WI38 (cell line): ENCODE measurements around the gene IMMP2L.
"Not testable (repeated sequence)": the region's sequence is repeated elsewhere in the genome, so short reads cannot be mapped to it uniquely, and the experiment has no call there.

Experiments
- H3K4me3 ChIP-seq: 2 replicates; pipeline ENCODE4 v1.5.1; 2011; ENCODE audit warnings: low read depth, mild to moderate bottlenecking, control low read depth, low read length
- TF ChIP-seq, protein P1 (sequence below): IDR thresholded peaks from 2 replicates; pipeline ENCODE4 v1.5.1; 2012; ENCODE audit warnings: low read depth, mild to moderate bottlenecking, control low read depth, low read length

The IMMP2L gene

DNA sequence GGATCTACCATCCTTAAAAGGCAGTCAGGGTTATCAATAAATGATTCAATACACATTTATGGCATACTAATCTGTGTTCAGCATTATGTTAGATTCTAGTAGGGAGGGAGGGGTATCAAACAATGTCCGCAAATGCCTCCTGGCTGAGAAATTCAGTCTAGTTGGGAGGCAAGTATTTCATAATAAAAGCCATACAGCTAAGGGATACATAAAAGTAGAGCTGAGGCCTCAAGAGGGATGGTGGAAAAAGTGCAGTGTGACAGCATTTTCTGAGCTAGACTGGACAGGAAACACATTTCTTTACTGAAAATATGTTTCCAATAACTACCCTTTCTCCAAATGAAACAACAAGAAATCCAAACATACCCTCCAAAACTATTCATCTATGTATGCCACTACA is 624.1 kb downstream of the IMMP2L start:
- TF ChIP-seq, protein P1, sequence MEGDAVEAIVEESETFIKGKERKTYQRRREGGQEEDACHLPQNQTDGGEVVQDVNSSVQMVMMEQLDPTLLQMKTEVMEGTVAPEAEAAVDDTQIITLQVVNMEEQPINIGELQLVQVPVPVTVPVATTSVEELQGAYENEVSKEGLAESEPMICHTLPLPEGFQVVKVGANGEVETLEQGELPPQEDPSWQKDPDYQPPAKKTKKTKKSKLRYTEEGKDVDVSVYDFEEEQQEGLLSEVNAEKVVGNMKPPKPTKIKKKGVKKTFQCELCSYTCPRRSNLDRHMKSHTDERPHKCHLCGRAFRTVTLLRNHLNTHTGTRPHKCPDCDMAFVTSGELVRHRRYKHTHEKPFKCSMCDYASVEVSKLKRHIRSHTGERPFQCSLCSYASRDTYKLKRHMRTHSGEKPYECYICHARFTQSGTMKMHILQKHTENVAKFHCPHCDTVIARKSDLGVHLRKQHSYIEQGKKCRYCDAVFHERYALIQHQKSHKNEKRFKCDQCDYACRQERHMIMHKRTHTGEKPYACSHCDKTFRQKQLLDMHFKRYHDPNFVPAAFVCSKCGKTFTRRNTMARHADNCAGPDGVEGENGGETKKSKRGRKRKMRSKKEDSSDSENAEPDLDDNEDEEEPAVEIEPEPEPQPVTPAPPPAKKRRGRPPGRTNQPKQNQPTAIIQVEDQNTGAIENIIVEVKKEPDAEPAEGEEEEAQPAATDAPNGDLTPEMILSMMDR, result no peak
- no peak overlapping the region for H3K4me3 ChIP-seq

DNA sequence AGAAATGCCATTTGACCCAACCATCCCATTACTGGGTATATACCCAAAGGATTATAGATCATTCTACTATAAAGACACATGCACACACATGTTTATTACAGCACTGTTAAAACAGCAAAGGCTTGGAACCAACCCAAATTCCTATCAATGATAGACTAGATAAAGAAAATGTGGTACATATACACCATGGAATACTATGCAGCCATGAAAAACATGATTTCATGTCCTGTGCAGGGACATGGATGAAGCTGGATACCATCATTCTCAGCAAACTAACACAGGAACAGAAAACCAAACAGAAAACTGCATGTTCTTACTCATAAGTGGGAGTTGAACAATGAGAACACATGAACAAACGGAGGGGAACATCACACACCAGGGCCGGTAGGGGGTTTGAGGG is 625.6 kb downstream of the IMMP2L start:
- not testable (repeated sequence) for H3K4me3 ChIP-seq

DNA sequence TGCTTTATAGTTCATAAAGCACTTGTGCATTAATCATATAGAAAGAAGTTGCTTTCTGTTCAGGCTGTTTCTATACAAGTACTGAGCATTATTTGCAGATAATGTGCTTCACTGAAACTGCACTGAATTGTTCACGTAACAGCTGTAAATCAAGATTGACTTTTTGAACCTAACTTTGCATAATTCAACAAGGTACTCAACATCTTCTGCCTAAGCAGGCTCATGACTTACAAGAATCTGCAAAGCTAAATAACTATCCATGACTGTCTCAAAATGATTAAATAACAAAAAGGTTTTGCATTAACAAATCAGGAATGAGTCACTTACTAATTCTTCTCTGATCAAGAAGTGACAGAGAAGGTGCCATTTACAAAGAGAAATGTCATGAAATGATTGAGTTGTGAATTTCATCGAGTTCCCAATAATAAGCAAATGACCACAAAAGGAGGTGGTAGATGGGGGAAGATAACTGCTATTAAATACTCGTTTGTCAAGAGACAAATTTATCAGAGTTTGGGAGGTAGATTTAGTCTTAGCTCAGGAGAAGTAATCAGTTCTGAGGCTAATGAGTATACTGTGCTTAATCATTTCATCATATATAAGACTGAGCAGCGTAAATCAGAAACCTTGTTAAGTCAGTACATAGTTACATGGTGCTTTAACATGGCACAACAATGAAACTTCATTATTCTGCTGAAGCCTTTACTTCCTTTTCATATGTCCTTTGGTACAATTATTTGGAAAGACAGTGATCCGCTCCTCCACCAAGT is 632.6 kb downstream of the IMMP2L start:
- TF ChIP-seq, protein P1, result no peak
- H3K4me3 ChIP-seq, result no peak overlapping the region

DNA sequence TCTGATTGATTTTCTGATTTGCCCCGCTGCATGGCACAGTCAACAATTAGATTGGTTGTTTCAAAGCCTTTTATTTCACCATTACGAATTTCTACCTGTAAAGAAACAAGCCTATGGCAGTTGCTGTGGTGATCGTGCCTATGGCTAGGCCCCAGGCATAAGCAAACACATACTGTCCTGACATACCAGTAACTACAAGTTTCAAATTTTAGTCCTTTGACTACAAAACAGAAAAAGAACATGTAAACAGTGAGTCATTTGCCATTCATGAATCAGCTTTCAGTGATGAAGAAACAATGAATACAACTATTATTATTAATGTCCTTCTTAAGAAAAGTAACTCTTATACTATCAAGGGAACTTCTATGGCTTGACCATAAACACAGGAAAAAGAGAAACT is 639.4 kb downstream of the IMMP2L start:
- TF ChIP-seq, protein P1, result no peak

DNA sequence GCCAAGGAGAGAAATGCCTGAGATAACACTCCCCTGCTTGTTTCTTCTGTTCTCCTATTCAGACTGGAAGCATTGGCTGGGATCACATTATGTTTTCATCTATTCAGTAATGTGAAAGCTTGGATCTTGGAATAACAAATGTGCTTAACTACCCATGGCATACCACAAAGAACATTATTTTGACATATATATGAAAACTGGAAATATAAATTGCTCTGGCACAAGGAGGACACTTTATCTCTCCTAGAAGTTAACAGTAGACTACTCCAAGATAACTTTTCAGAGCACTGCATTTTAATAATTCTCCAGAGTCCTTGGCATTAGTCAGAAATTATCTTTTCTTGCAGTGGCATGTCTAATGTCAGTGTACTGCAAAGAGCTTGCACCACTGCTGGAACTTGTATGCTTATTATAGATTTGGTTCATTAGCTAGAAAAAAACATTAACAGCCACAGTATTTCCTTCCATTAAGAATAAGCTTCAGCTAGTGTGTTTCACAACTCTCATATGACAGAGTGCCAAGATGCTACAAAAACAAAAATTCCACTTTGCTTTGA is 640.6 kb downstream of the IMMP2L start:
- TF ChIP-seq, protein P1, result no peak
- no peak overlapping the region for H3K4me3 ChIP-seq

More for the DNA sequence above, 639.4 kb downstream of the IMMP2L start:
- H3K4me3 ChIP-seq, result no peak overlapping the region

DNA sequence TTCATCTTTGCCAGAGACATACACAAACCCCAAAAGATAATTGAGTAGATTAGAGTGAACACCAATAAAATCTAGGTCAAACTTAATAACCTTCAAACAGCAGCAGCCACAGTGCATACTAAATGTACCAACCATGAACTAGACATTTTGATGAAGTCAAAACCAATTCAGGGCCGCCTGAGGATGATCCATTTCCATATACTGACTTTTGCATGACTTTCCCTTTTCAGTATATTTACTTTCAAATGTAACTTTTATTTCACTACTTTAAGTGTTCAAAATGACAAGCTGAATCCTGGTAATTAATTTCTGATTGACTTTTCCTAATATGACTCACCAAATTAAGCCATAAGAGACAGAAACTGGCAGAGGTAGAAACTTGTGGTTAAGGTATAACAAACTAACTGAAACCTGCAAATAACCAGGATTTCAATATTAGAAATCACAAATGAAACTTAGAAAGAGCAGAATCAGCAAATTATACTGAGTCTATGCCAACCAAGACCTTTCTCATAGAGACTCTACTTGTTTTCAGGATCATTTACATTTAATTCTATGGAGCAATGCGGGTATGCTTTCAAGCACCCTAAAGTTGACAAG is 643.2 kb downstream of the IMMP2L start:
- TF ChIP-seq, protein P1, result no peak

DNA sequence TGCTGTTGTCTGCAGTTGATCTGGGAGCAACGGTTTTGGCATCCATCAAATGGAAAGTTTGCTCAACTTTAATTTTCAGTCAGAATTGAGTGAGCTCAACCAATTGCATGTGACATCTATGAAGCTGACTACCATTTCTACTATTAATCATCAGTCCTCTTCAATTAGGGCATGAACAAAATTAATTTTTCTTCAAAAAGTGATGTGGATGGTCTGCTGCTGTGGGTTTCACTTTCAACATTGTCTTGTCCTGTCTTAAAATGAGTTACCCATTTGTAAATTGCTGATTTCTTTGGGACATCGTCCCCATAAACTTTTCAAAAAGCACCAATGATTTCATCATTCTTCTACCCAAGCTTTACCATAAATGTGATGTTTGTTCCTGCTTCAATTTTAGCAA is 648.0 kb downstream of the IMMP2L start:
- TF ChIP-seq, protein P1, result no peak
- no peak overlapping the region for H3K4me3 ChIP-seq

More for the DNA sequence above, 643.2 kb downstream of the IMMP2L start:
- H3K4me3 ChIP-seq, result no peak overlapping the region
